Bone marrow (tissue), 2 donors: ENCODE data around the gene TOPORS.

Experiments
- DNase-seq, 2 donors: peaks; one replicate each; lab custom pipeline; 2025; lab: John Stamatoyannopoulos, UW

Gene TOPORS

DNA sequence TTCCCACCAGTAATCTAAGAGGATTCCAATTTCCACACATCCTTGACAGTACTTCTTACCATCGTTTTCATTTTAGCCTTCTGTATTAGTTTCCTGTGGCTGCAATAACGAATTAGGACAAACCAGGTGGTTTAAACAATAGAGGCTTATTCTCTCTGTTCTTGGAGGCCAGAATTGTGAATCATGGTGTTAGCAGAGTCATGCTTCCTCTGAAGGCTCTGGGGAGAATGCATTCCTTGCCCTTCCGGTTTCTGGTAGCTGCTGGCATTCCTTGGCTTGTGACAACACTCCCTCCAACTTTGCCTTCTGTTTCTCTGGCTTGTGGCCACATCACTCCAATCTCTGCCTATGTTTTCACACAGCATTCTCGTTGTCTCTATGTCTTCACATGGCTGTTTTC, 49.9 kb downstream of the TOPORS start:
- DNase-seq, result no peak

DNA sequence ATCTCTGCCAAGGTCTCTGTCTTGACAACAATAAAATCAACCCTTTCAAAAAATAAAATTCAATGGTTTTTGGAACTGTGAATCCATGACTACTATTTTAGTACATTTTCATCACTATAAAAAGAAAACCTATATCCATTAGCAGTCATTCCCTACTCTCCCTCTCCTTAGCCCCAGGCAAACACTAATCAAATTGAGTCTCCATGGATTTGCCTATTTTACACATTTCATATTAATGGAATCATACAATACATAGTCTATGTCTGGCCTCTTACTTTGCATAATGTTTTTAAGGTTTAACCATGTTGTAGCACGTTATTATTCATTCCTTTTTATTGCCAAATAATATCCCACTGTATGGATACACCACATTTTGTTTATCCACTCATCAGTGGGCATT, 50.5 kb downstream of the TOPORS start:
- DNase-seq, result no peak

DNA sequence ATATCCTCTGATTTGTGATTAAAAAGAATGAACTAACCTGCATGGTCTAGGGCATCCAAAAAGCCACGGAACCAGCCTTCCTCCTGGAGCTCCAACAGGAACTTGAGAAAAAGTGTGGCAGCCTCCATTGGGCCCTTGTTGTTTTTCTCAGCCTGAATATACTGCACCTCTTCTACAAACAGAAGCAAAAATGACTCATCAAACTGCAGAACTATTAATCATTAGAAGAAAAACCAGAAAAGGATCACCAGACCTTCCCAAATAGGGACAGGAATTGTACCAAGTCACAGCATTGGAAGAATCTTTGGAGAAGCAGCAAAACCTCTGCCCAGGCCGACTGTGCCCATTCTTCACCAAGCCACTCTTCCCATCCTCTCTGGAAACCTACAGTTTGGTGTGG, 51.6 kb downstream of the TOPORS start:
- DNase-seq, result no peak

DNA sequence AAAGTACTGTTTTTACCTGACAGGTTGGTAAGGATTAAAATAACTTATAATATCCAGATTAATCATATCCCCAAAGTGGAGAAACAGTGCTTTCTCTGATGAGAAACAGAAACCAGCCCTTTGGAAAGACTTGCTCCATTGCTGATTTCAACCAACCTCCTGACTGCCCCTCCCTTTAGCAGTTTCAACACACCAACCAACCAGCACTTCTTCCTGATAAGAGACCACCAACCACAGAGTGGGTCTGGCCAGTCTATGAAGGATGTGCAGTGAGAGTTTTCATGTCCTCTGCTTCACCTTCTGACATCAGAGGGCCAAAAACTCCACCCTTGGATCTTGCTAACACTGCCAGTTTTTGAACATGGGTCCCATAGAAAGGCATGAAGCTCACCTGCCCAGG, 54.5 kb downstream of the TOPORS start:
- DNase-seq, result no peak

DNA sequence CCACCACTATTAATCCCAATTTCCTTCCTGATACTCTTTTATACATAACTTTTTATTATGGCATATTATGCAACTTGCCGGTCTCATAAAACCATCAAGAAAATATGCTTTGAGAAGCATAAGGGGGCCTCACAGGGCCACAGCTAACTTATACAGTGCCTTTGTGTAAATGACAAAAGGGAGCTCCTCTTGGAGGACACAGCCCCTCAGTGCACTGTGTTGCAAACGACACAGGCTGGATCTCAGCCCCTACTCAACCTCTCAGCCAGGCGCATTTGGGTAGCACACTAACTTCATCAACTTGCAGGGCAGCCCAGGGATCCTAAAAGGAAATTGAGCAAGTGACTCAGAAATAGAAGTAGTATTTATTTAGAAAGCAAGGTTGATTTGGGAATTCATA, 61.8 kb downstream of the TOPORS start:
- no peak for DNase-seq
